Lower leg skin (tissue), 4 donors: ENCODE measurements around the gene MNT. TPM values are rescaled to one million over a fixed set of nuclear protein-coding genes. Genes with fewer than 3 reads are reported as not detected.

Source experiments
- DNase-seq, 2 donors: peaks; one replicate each; pipeline ENCODE4 v3.0.0-alpha.2; 2019; ENCODE audit warnings: low spot score in 2 of 2
- H3K4me3 ChIP-seq: fragments of 200-600 bp; sonication (generic); 2 replicates; pipeline ENCODE4 v1.5.1; 2017; ENCODE audit warnings: mild to moderate bottlenecking, low read depth; ENCODE audit not compliant: poor library complexity, severe bottlenecking
- POLR2A ChIP-seq, 2 donors: fragments of 450-650 bp; IDR thresholded peaks; one replicate each; pipeline ENCODE4 v1.6.1; 2016 to 2017; ENCODE audit warnings: antibody characterized with exemption in 2 of 2, mild to moderate bottlenecking in 1 of 2, moderate library complexity in 1 of 2
- WGBS, 2 donors: methylation state at CpG; one replicate each; pipeline ENCODE4 v1.1.5; 2018; 5-methylcytosine and 5-hydroxymethylcytosine counted together
- intact Hi-C: fragments of 100-400 bp; cut with DNase I; formaldehyde crosslinking; loops from one replicate; pipeline ENCODE4 v1.15.0; 2023; ENCODE audit warnings: low total_unique reads
- total RNA-seq, 4 donors: library from RNA; depleted of rRNA; stranded (reverse); fragments of >200 nt; gene quantifications; one replicate each; pipeline ENCODE4 v1.1.0, GENCODE V29; 2016
- TF ChIP-seq, protein P1 (sequence below), 3 donors: fragments of 450-650 bp; IDR thresholded peaks; one replicate each; pipeline ENCODE4 v1.5.1; 2016; ENCODE audit warnings: antibody characterized with exemption in 3 of 3, mild to moderate bottlenecking in 3 of 3, moderate library complexity in 2 of 3

The MNT gene
- total RNA-seq, 4 donors from 2014 or later: 10.3 to 28.6 (median 15.4) TPM

- DNase-seq: no peak
- intact Hi-C loops: no loop called here
- TF ChIP-seq POLR2A (IDR thresholded peaks at IDR 0.05): no peak
- TF ChIP-seq, protein P1, sequence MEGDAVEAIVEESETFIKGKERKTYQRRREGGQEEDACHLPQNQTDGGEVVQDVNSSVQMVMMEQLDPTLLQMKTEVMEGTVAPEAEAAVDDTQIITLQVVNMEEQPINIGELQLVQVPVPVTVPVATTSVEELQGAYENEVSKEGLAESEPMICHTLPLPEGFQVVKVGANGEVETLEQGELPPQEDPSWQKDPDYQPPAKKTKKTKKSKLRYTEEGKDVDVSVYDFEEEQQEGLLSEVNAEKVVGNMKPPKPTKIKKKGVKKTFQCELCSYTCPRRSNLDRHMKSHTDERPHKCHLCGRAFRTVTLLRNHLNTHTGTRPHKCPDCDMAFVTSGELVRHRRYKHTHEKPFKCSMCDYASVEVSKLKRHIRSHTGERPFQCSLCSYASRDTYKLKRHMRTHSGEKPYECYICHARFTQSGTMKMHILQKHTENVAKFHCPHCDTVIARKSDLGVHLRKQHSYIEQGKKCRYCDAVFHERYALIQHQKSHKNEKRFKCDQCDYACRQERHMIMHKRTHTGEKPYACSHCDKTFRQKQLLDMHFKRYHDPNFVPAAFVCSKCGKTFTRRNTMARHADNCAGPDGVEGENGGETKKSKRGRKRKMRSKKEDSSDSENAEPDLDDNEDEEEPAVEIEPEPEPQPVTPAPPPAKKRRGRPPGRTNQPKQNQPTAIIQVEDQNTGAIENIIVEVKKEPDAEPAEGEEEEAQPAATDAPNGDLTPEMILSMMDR (IDR thresholded peaks at IDR 0.05): no peak
- H3K4me3 ChIP-seq: no peak overlapping the region
- 87 to 93% methylated on average over 26 of the region's 26 CpGs for WGBS, 2 donors
Measured at GRCh38 chr17:2366747-2367494, 33.9 kb downstream of the MNT start.

DNA sequence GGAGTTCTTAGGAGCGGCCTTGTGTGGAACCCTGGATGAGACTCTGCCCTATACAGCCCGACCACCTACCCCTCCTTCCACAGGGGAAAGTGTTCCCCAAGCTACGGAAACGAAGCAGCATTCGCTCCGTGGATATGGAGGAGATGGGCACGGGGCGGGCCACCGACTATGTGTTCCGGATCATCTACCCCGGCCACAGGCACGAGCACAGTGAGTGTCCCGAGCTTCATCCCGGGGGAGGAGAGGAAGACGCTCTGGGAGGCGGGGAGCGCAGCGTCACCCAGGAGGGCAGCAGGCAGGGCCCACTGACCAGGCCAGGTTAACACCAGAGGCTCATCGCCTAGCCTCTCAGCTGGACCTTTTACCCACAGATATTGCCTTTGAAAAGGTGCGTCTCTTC lies 35.7 kb downstream of the MNT start:
- 95% methylated on average over 20 of the region's 20 CpGs for WGBS, 2 donors
- H3K4me3 ChIP-seq: no peak overlapping the region
- intact Hi-C loops: no loop called here
- TF ChIP-seq, protein P1 (IDR thresholded peaks at IDR 0.05): no peak
- TF ChIP-seq POLR2A (IDR thresholded peaks at IDR 0.05): no peak
- no peak for DNase-seq

GRCh38 chr17:2364763-2365116 lies 36.1 kb downstream of the MNT start:
- TF ChIP-seq, protein P1 (IDR thresholded peaks at IDR 0.05): no peak
- TF ChIP-seq POLR2A (IDR thresholded peaks at IDR 0.05): no peak
- DNase-seq: no peak
- intact Hi-C loops: no loop called here
- no peak overlapping the region for H3K4me3 ChIP-seq
- WGBS, 2 donors: 87 to 91% methylated on average over 11 to 12 of the region's 12 CpGs

DNA sequence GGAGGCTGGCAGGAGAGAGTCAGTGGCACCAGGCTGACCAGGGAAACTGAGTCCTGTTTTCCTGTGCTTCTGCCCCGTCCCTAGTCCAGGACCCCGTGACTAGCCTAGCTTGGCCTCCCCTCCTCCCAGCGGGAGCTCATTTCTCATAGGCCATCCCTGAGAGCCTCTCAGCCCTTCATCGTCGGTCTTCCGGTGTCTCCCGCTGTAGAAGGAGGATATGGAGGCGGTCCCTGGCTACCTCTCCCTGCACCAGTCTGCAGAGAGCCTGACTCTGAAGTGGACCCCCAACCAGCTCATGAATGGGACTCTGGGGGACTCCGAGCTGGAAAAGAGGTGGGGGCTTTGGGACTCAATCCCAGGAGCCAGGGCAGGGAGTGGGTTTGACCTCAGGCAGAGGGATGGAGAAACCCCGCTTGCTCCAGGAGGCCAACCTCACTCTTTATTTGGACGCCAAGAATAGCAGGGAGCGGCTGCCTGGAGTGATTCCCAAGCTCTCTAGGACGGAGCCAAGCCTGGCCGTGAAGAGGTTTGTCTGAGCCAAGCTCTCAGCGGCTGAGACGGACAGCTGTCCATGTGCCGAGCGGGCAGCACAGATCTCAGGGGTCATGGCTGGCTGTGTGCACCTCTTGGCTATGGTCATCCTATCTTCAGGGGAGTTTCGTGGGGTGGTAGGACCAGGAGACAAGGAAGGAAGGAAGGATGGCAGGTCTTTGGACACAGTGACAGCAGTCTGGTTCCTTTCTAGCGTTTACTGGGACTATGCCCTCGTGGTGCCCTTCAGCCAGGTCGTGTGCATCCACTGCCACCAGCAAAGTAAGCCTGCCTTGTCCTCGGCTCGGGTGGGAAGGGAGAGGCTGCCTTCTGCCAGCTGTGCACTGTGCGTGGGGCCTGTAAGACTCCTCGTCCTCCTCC lies 36.8 kb downstream of the MNT start:
- 39 to 49% methylated on average over 25 to 26 of the region's 26 CpGs for WGBS, 2 donors
- intact Hi-C loops: no loop called here
- no peak overlapping the region for H3K4me3 ChIP-seq
- TF ChIP-seq, protein P1 (IDR thresholded peaks at IDR 0.05): no peak
- TF ChIP-seq POLR2A (IDR thresholded peaks at IDR 0.05): no peak
- no peak for DNase-seq

DNA sequence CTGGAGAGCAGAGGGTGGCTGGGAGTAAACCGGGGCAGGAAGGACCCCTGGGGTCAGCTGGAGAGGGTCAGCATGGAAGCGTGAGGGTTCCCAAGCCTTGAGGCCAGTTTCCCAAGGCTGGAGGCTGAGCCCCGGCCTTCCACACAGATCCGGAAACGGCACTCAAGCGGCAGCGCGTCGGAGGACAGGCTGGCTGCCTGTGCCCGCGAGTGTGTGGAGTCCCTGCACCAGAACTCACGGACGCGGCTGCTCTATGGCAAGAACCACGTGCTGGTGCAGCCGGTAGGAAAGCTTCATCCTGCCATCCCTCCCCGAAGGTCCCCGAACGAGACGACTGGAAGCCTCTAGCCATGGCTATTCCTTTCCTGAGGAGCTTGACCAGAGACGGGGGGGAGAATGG lies 37.5 kb downstream of the MNT start:
- WGBS, 2 donors: 91 to 92% methylated on average over 21 of the region's 21 CpGs
- TF ChIP-seq, protein P1 (IDR thresholded peaks at IDR 0.05): no peak
- no peak for TF ChIP-seq POLR2A (IDR thresholded peaks at IDR 0.05)
- intact Hi-C loops: no loop called here
- H3K4me3 ChIP-seq: no peak overlapping the region
- no peak for DNase-seq
